ENCODE measurements around the gene AMMECR1.
A peak's percentile ranks its signal among the peaks of the same experiment; 100 is the strongest.
"Not testable (repeated sequence)": the region's sequence is repeated elsewhere in the genome, so short reads cannot be mapped to it uniquely, and the experiment has no call there.

The AMMECR1 gene

DNA sequence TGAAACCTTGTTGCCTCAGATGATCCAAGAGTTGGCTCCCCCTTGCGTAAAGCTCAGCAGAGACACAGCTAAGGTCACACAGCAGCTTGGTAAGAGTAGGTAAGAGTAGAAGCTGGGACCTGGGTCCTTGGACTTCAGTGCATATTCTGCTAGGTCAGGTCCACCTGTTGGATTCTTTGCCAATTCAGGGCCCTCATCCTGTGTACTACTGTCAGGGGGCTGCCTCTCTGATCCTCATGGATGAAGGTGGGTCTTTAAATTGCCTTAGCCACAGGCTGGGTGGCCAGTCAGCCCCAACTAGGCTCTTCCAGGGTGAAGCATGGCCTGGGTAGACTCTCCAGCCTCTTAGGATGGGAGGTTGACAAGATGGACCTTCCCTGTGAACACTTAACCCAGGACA is 155.8 kb downstream of the AMMECR1 start:
- DNase-seq: no peak

DNA sequence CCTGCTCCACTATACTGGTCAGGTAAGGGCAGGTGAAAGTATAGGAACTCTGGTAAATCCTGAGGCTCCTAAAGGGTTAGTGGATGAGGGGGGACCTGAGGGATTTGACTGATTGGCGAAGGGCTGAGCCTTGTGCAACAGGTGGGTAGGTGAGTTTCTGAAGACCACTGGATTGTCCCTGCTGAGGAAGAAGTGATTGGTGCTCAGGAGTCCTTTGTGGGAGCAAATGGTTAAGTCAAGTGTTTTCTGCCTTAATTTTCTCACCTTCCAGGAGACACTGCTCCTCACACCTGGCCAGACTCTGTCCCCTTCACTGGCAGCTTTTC is 156.6 kb downstream of the AMMECR1 start:
- DNase-seq: no peak

DNA sequence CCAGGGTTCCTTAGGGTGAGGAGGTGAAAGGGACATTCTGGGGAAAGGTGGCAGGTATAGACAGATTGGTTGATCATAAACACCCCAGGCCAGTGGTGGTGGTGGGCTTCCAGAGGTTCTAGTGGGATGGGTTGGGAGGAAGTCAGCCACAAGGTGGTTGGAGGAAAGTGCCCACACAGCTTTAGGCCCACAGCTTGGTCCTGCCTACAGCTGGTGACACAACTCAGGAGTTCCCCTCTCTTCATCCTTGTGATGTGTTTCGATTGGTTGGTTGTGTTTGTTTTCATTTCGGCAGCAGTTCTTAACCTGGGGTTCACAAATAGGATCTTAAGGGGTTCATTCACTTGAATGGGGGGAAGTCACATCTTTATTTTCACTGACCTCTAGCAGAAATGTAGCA is 158.0 kb downstream of the AMMECR1 start:
- no peak for DNase-seq

DNA sequence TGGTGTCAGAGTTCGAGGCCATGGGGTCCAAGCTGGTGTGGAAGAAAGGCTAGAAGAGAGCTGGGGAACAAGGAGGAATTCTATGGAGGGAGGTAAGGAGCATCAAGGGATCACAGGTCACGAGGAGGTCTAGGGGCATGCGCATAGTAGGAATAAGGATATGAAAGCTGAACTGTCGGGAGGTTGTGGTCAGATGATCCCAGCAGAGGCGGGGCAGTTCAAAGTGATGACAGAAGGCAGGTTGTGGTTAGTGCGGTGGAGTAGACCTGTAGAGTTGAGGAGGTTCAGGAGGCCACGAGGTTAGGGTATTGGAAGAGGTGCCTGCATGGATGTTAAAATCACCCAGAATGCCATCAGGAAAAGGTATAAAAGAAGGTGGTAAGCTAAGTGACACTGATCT is 158.7 kb downstream of the AMMECR1 start:
- no peak for DNase-seq

DNA sequence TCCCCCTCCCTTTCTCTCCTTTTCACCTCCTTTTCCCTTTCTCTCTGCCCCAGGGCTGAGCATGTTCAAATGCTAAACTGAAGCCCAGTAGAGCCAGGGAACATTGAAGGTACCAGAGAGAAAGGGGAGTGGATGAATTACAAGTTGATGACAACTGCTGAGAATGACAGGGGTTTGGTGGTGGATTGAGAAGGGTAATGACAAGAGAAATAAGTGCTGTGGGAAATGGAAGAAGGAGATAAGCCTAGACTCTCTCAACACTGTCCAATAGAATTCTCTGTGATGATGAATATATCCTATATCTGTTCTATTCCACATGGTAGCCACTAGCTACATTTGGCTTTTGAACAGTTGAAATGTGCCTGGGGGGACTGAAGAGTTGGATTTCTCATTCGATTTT is 160.4 kb downstream of the AMMECR1 start:
- DNase-seq: no peak

DNA sequence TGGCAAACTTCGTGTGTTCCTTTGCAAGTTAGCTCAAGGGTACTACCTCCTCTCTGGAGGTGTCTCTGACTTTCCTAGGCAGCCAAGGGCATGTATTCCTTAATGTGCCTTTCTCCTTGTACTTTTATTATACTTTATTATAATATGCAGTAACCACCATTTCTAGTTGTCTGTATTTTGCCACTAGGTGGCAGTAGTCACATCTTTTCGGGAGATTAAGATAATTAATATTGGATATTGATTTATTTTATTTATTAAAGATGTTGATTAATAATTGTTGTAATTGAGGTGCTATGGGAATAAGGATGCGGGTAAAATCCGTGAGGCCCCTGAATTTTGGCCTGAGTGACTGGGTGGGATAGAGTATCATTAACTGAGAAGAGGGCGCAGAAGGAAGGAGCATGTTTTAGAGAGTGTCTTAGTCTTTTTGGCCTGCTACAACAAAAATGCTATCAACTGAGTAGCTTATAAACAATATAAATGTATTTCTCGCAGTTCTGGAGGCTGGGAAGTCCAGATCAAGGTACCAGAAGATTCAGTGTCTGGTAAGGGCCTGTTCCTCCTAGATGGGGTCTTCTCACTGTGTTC is 161.6 kb downstream of the AMMECR1 start:
- no peak for DNase-seq

DNA sequence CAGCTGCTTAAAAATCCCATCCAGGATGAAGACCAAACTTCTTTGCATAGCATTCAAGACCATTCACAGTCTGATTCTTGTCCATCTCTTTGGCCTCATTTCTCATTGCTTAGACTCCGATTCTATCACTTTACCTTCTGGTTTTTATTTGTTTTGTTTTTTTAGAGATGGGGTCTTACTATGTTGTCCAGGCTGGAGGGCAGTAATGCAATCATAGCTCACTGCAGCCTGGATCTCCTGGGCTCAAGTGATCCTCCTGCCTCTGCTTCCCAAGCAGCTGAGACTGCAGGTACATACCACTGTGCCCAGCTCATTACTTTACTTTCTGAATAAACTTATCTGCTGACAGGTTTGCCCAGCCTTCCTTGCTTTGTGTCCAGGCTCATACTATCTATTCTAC is 162.1 kb downstream of the AMMECR1 start:
- DNase-seq: no peak

DNA sequence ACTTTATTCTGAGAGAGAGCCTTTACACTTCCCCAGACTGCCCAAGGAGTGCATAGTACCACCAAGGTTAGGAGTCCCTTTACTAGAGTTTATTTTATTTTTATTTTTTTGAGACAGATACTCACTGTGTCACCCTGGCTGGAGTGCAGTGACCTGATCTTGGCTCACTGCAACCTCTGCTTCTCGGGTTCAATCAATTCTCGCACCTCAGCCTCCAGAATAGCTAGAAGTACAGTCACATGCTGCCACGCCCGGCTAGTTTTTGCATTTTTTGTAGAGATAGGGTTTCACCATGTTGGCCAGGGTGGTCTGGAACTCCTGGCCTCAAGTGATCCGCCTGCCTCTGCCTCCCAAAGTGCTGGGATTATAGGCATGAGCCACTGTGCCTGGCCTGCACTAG is 163.6 kb downstream of the AMMECR1 start:
- DNase-seq: not testable (repeated sequence)

DNA sequence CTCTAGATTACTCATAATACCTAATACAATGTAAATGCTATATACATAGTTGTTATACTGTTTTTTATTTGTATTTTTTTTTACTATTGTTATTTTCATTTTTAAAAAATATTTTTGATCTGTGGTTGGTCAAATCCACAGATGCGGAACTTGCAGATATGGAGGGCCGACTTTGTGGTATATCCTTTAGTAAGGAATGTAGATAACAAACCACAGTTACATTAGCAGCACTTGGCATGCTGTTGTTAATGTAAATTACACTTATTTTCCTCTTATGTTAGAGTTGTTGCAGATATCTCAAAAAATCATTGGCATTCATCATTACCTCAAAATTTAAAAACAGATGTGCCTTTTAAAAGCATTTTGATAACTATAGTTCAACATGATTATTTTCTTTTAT is 164.0 kb downstream of the AMMECR1 start:
- DNase-seq: no peak

DNA sequence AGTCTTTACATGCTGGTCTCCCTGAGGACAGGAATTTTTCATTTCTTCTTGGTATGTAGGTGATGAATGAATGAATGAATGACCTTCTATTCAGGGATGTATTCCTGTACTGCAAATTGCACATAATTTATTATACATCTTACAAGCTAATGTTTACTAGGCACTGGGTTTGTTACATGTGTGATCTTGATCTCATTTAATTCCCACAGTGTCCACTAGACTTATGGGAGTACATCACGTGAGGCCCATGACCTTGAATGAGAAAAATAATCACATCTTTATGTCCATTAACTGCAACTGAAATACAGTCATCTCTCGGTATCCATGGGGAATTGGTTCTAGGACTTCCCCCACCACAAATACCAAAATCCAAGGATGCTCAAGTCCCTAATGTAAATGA is 164.6 kb downstream of the AMMECR1 start:
- no peak for DNase-seq

DNA sequence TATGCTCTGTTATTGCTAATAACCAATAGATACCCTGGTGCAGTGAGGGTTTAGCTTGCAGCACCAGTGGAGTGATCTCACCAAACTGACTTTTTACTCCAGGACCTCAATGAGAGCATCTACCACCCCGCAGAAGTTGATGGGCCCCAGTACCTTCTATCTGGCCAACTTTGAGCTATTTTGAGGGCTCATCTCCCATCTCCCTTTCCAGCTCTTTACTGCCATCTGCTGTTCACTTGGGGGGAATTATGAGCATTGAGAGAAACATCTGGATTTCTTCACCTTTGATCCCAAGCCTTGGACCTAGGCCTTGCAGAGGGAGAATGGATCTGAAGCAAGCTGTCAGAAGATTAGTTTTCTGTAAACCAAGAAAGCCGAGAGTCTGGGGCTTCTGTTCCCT is 171.4 kb downstream of the AMMECR1 start:
- DNase-seq: peak; percentile 2

DNA sequence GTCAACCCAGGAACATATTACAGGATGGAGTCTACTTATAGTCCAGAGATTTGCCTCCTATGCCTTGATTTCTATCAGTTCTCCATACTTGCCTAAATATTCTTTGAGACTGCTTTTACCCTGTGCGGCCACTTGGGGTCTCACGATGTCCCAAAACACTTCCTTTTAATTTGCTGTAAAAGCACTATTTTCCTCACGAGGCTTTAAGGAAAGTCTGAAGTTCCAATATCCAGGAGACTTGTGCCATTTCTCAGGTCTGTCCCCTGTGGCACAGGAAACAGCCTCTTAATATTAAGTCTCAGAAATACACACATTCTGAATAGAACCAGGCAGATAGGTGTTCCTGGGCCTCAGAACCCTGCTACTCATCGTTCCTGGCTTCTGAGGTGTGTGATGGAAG is 172.0 kb downstream of the AMMECR1 start:
- DNase-seq: no peak

DNA sequence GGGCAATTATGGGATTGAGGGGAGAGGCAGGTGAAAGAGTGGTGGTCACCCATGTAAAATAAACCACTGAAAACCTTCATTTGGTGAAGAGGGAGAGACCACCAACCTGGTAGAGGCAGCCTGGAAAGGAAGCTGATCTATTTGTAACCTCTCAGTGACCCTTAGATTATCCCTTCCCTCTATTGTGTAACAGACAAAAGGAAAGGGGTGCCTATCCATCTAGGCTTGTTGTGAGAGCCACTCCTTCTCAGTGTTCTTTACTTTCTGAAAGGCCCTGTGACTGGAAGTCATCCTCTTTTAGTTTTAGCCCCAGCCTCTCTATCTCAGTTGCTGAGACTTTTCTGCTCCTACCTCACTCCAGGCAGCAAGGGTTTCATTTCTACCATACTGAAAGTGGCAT is 172.6 kb downstream of the AMMECR1 start:
- no peak for DNase-seq
